ENCODE data around the gene GUCY2D.

DNA sequence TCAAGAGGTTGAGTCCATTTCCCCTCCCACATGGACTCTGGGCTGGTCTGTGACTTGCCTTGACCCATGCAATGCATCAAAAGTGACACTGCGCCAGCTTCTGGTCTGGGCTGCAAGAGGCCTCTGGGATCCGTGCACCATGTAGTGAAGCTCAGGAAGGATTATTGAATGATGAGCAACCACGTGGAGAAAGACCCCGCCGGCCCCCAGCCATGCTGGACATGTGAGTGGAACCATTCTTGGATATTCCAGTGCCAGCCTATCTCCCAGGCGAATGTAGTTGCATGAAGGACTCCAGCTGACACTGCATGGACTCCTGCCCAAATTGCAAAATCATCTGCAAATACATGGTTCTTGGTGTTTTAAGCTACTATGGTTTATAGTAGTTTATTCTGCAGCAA lies 28.8 kb downstream of the GUCY2D start:
- TF ChIP-seq POLR2AphosphoS5 (IDR thresholded peaks at IDR 0.05; ENCODE audit: low read depth) (no peak), CTCF (IDR thresholded peaks at IDR 0.05; ENCODE audit: insufficient read depth, low read length) (no peak), SPI1 (IDR thresholded peaks at IDR 0.05; ENCODE audit: borderline replicate concordance, low read depth) (no peak)
